Germinal center (tissue), 1 donor: ENCODE measurements around the gene SNTN.
"Not testable (repeated sequence)": the region's sequence is repeated elsewhere in the genome, so short reads cannot be mapped to it uniquely, and the experiment has no call there.

Source experiments
- DNase-seq: peaks from one replicate; pipeline ENCODE4 v3.0.0; 2012; ENCODE audit warnings: mixed read lengths, low spot score

SNTN gene

GRCh38 chr3:63652066-63652725 is at the start of gene SNTN:
SNTN (plus strand) TSS chr3:63652675; CDS start chr3:63652688, 13 bp downstream.
- no peak for DNase-seq

GRCh38 chr3:63607716-63608115 is 44.8 kb upstream of the SNTN start:
- no peak for DNase-seq

DNA sequence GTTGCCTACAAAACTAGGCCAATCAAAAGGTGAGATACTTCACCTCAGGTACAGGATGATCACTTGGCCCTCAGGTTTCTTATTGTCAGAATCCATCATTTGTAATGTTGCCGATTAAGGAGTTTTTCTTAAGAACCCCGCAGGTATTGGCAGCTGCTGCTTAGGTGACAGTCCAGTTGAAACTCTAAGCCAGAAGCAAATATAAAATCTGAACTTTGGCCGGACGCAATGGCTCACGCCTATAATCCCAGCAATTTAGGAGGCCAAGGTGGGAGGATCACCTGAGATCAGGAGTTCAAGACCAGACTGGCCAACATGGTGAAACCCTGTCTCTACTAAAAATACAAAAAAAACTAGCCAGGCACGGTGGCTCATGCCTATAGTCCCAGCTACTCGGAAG is 43.1 kb upstream of the SNTN start:
- no peak for DNase-seq

GRCh38 chr3:63609834-63610233 is 42.6 kb upstream of the SNTN start:
- no peak for DNase-seq

DNA sequence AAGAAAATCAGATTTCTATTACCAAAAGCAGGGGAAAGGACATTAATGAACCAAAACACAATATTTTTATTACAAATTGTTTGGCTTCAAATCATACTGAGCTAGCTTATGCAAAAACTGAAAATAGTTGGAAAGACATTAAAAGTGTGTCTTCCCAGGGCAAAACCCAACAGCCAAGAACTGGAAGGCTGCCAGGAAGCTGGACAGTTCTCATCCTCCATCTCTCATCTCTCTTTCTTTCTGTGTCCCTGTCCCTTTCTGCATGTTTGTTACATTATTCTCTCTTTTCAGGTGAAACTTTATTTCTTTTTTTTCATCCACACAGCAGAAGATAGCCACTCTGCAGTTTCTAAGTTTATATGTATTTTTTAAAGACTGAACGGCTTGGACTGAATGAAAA is 41.1 kb upstream of the SNTN start:
- DNase-seq = no peak

DNA sequence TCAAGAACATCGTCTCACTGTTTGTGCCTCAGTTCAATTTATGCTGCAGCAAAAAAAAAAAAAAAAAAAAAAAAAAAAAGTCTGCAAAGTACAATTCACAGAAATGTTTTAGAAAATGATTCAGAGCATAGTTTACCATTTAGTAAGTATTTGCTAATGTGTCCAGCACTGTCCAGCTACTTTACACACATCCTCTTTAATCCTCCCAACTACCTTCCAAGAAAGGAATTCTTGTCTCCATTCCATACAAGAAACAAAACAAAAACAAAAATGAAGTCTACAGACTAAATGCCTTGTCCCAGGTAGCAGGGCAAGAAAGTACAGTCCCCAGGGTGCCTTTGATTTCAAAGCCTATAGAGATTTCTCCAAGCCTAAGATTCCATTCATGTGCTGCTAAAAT is 38.9 kb upstream of the SNTN start:
- DNase-seq = no peak

- no peak for DNase-seq
Measured at GRCh38 chr3:63617391-63617790, 35.1 kb upstream of the SNTN start.

GRCh38 chr3:63624941-63625560 is 27.4 kb upstream of the SNTN start:
- no peak for DNase-seq

DNA sequence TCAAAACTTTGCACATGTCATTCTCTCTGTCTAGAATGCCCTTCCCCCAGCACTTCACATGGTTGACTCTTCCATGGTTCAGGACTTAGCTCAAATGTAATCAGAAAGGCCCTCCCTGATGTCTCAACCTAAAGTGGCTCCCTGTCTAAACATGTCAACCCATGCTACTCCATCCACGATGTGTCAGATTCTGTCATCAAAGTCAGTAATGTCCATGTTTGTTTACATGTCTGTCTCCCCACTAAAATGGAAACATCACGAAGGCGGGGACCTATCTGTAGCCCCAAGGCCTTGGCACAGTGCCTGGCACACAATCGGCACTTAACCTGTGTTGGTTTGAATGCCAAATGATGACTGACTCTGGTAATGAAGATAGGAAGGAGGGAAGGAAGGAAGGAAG is 20.8 kb upstream of the SNTN start:
- no peak for DNase-seq

DNA sequence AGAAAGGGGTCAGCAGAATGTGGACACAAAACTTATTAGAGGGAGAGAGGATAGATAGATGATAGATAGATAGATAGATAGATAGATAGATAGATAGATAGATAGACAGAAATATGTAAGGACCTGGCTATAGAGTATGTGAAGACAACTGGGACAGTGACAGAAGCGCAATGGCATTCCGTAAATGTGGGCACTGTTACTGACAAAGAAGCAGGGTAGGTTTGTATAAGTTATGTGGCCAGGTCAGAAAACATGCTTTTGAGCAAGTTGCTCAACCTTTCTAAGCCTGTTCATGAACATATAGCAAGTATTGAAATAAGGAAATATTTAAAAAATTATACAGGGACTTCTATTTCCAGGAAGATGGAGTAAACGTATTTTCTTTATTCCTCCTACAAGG is 17.3 kb upstream of the SNTN start:
- no peak for DNase-seq

DNA sequence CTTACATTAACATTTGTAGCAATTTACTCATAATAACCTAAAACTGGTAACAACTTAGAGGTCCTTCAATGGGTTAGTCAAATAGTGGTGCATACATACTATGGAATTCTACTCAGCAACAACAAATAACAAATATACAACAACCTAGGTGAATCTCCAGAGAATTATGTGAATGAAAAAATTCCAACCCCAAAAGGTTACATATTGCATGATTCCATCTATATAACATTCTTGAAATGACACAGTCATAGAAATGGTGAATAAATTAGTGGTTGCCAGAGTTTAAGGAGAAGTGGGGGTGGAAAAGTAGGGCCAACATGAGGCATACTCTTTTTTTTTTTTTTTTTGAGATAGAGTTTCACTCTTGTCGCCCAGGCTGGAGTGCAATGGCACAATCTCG is 12.7 kb upstream of the SNTN start:
- no peak for DNase-seq

DNA sequence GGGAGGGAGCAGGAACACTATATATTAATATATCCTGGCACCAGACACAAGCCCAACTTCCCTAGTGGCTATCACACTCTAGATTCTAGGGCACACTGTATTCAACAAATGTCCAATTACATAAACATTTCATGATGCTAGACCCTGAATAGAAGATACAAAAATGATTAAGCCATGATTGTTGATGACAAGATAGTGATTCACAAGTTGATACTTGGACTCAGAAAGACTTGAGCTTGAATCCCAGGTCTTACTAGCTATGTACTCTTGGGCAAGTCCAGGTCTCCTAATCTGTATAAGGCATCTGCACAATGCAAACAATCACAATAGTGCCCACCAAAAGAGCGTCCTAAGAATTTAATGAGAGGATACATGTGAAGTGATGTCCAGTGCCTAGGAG is 10.0 kb upstream of the SNTN start:
- DNase-seq = no peak

- no peak for DNase-seq
Measured at GRCh38 chr3:63644212-63644797, 8.2 kb upstream of the SNTN start.

DNA sequence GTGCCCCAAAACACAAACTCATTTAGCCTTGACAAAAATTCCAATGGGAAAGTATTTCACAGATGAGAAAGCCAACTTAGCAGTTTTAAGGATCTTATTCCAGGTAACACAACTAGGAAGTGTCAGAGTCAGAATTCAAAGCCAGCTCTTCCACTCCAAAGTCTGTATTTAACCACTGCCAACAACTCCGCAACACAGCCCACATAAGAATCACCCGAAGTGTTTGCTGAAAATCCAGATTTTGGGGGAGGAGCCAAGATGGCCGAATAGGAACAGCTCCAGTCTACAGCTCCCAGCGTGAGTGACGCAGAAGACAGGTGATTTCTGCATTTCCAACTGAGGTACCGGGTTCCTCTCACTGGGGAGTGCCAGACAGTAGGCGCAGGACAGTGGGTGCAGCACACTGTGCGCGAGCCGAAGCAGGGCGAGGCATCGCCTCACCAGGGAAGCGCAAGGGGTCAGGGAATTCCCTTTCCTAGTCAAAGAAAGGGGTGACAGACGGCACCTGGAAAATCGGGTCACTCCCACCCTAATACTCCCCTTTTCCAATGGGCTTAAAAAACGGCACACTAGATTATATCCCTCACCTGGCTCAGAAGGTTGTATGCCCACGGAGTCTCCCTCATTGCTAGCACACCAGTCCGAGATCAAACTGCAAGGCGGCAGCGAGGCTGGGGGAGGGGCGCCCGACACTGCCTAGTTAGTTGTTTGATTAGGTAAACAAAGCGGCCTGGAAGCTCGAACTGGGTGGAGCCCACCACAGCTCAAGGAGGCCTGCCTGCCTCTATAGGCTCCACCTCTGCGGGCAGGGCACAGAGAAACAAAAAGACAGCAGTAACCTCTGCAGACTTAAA is 7.3 kb upstream of the SNTN start:
- DNase-seq = not testable (repeated sequence)

DNA sequence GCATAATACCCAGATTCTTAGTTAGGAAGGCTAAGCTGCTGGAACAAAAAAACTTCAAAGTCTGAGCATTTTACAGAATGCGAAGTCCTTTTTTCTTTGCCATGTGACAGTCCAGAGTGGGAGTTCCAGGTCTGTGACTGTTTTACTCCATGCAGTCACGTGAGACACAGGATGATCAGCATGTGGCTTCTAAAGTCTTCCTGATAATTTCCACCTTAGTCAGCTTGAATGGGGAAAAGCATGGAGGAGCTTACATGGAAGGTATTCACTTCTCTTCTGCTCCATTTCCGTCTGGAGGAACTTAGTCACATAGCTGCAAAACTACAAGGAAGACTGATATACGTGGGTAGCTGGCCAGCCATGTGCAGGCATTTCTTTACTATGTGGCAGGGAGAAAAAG is 1.7 kb downstream of the SNTN start:
- DNase-seq = no peak

DNA sequence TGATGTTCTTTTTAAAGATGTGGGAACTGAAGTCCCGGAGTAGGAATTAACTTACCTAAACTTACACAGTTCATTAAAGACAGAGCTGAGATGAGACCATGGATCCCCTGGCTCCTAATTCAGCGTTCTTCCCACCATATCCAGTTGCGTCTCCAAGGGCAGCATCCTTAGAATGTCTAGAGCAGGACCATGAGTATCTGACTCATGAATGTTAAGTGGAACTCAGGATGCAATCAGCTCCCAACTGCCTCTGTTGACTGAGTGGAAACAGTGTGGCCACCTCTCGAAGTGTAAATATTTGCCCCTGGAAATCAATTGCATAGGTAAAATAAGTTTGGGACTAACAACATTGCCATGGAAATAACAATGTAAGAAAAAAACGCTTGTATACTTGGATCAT is 2.5 kb downstream of the SNTN start:
- no peak for DNase-seq

- no peak for DNase-seq
Measured at GRCh38 chr3:63655519-63655918, 3.0 kb downstream of the SNTN start.

DNA sequence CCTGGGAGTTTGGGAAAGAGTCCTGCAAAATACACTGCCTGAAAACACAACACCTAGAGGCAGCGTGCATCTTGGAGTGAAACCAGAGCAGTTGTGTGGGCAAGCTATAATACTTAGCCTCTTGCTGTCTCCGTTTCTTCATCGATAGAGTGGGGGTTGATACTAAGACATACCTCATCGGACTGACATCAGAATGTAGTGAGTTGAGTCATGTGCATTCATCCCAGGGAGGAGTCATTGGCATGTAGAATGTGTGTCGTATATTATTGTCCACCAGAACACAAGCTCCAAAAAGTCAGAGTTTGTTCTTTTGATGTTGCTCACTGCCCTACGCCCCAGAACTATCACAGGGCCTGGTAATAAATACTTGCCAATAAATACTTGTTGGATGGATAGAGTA is 4.3 kb downstream of the SNTN start:
- no peak for DNase-seq

DNA sequence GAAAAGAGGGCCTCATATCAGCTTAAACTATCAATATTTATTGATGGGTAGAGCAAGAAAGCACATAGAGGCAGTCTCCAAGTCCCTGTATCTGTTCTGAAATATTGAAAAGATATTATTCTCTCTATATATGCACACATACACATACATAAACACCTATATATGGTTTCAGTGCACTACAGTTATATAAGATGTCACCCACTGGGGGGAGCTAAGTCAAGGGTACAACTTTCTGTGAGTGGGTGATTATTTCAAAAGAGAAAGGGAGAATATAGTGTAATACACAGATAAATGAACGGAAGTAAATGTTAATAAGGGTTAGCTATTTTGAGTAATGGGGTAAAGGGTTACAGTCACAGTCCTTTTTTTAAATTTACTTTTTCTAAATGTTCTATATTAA is 8.8 kb downstream of the SNTN start:
- no peak for DNase-seq

- no peak for DNase-seq
Measured at GRCh38 chr3:63662011-63662410, 9.5 kb downstream of the SNTN start.

- no peak for DNase-seq
Measured at GRCh38 chr3:63662500-63662899, 10.0 kb downstream of the SNTN start.

- DNase-seq = no peak
Measured at GRCh38 chr3:63670544-63670943, 18.1 kb downstream of the SNTN start.

- no peak for DNase-seq
Measured at GRCh38 chr3:63673111-63673510, 20.6 kb downstream of the SNTN start.
